Breast epithelium (tissue), 4 donors: ENCODE results near the gene RNF224. TPM values are rescaled to one million over a fixed set of nuclear protein-coding genes. Genes with fewer than 3 reads are reported as not detected.

Experiments used
- DNase-seq, 2 donors: peaks; one replicate each; pipeline ENCODE4 v3.0.0-alpha.2; 2019; ENCODE audit warnings: low spot score in 2 of 2
- H3K27ac ChIP-seq, 2 donors: fragments of 200-600 bp; sonication (generic) in 1 of 2; one replicate each; pipeline ENCODE4 v1.5.1; 2016 to 2019; ENCODE audit warnings: mild to moderate bottlenecking in 1 of 2
- H3K27me3 ChIP-seq, 2 donors: fragments of 200-600 bp; sonication (generic) in 1 of 2; one replicate each; pipeline versions ENCODE4 v1.5.1 to v1.6.0; 2017 to 2019; ENCODE audit warnings: control low read depth in 1 of 2, mild to moderate bottlenecking in 1 of 2
- H3K36me3 ChIP-seq: fragments of 200-600 bp; one replicate; pipeline ENCODE4 v1.5.1; 2019
- H3K4me1 ChIP-seq, 2 donors: fragments of 200-600 bp; sonication (generic); one replicate each; pipeline ENCODE4 v1.5.1; 2016 to 2019; ENCODE audit warnings: control low read depth in 1 of 2
- H3K4me3 ChIP-seq, 3 donors: fragments of 200-600 bp; sonication (generic); 1 replicate in 2 of 3; 2 replicates in 1 of 3; pipeline ENCODE4 v1.5.1; 2016 to 2019; ENCODE audit warnings: mild to moderate bottlenecking in 3 of 3, moderate library complexity in 2 of 3
- H3K9me3 ChIP-seq, 2 donors: fragments of 200-600 bp; sonication (generic) in 1 of 2; one replicate each; pipeline ENCODE4 v1.5.1; 2016 to 2019; ENCODE audit warnings: control low read depth in 1 of 2
- POLR2A ChIP-seq: fragments of 450-650 bp; IDR thresholded peaks from one replicate; pipeline ENCODE4 v1.6.1; 2016; ENCODE audit warnings: antibody characterized with exemption, mild to moderate bottlenecking, moderate library complexity
- POLR2AphosphoS5 ChIP-seq, 3 donors: sonication (generic); formaldehyde crosslinking; IDR thresholded peaks; one replicate each; pipeline ENCODE4 v1.6.1; 2017; ENCODE audit warnings: antibody characterized with exemption in 3 of 3
- intact Hi-C: fragments of 100-400 bp; cut with DNase I; formaldehyde crosslinking; loops from one replicate; pipeline ENCODE4 v1.15.1; 2023; ENCODE audit warnings: low total_unique reads
- total RNA-seq, 3 donors: library from RNA; depleted of rRNA; stranded (reverse); fragments of >200 nt; gene quantifications; one replicate each; pipeline ENCODE4 v1.1.0, GENCODE V29; 2016
- TF ChIP-seq, protein P1 (sequence below), 3 donors: fragments of 450-650 bp; IDR thresholded peaks; one replicate each; pipeline ENCODE4 v1.5.1; 2016 to 2017; ENCODE audit warnings: antibody characterized with exemption in 3 of 3, mild to moderate bottlenecking in 3 of 3, moderate library complexity in 3 of 3

The RNF224 gene
- total RNA-seq, 3 donors from 2014 or later = 0.29 TPM; not detected in 2

DNA sequence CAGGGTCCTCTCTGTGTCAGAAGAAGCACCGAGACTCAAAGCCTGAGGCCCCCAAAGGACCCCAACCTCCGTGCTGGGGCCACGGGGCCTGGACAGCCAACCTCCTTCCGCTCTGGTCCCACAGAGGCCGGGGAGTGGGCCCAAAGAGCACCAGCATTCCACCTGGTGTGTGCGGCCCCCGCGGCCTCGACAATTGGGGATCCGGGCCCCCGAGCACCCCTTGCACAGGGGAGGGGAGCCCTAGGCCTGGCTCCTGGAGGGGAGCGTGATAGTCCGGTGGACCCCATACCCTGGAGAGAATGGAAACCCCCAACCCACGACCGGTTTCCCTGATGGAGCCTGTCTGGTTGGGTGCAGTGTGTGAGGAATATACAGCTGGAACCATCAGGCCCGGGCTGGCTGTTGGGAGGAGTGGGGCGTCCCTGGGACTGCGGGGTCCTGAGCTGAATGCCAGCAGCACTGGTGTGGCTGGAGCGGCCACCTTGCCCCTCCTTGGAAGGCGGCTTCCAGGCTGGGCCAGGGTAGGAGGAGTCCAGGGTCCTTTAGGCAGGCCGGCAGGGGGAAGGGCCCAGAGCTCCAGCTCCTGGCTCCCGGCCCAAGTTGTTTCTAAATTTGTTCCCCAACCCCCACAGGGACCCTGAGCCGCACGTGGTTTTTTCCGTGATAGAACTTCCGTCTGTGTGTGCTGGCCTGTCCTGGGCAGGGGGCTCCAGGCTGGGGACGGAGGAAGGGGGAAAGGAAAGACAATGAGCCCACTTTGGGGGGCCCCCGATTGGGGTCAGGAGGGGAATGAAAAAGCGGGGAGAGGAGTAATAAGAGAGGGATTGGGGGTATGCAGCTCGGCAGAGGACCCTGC lies 49.4 kb downstream of the RNF224 start:
- Histone ChIP-seq H3K36me3 (peaks cover 5% of the 10 kb centered on the region), H3K27me3 (peaks cover 2 to 20% of the 10 kb centered on the region in 2 donors), H3K4me3 (peak overlapping the region; percentile 47 to 60 (median 51)), H3K4me1 (peaks cover 5 to 7% of the 10 kb centered on the region in 2 donors), H3K9me3 (no peaks in the 10 kb centered on the region), H3K27ac (peak overlapping the region; percentile 51 to 89)
- intact Hi-C loops = no loop called here
- no peak for DNase-seq
- no peak for TF ChIP-seq POLR2AphosphoS5 (IDR thresholded peaks at IDR 0.05)
- TF ChIP-seq POLR2A = no peak
- TF ChIP-seq, protein P1, sequence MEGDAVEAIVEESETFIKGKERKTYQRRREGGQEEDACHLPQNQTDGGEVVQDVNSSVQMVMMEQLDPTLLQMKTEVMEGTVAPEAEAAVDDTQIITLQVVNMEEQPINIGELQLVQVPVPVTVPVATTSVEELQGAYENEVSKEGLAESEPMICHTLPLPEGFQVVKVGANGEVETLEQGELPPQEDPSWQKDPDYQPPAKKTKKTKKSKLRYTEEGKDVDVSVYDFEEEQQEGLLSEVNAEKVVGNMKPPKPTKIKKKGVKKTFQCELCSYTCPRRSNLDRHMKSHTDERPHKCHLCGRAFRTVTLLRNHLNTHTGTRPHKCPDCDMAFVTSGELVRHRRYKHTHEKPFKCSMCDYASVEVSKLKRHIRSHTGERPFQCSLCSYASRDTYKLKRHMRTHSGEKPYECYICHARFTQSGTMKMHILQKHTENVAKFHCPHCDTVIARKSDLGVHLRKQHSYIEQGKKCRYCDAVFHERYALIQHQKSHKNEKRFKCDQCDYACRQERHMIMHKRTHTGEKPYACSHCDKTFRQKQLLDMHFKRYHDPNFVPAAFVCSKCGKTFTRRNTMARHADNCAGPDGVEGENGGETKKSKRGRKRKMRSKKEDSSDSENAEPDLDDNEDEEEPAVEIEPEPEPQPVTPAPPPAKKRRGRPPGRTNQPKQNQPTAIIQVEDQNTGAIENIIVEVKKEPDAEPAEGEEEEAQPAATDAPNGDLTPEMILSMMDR (IDR thresholded peaks at IDR 0.05) = no peak

DNA sequence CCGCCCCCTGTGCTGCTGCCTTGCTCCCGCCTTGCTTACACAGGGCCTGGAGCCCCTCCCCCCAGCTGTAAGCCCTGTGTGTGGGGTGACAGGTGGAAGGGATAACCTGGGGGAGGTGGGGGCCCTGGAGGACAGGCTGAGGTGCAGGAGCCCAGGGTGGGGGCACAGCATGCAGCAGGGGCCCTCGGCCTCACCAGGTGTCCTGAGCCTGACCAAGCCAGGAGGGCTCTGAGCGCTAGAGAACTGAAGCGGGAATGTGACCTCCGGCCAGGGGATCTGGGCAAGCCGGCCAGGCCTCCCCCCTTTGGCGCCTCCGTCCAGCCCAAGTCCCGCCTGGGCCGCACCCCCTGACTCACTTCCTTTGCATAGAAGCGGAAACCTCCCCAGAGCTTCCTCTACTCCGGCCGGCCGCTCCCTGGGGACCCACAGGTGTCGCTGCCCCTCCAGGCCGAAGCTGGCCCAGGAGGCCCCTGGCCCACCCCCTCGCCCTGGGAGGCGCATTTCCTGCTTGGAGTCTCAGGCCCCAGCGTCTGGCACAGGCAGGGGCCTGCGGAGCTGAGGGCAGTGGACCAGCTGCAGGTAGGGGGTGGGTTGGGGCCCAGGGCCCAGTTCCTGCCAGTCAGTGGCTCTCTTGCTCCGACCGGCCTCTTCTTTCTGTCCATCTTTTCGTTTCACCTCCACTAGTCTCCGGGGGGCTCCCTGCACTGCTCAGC lies 50.2 kb downstream of the RNF224 start, which contains the start of gene TOR4A:
TSS of gene TOR4A (plus strand) at position 398 of the 713 bp plus-strand sequence. CDS start 964 bp downstream, outside the sequence.
- Histone ChIP-seq H3K27ac (peak within 1 kb of the TSS; percentile 51 to 89), H3K27me3 (peaks cover 2 to 20% of the 10 kb centered on the region in 2 donors), H3K36me3 (peaks cover 3% of the 10 kb centered on the region), H3K4me1 (peaks cover 5 to 7% of the 10 kb centered on the region in 2 donors), H3K9me3 (no peaks in the 10 kb centered on the region), H3K4me3 (peak within 1 kb of the TSS; percentile 47 to 60 (median 51))
- intact Hi-C loops = no loop called here
- TF ChIP-seq POLR2AphosphoS5 (IDR thresholded peaks at IDR 0.05) (peak in 1 of 3 donors; percentile 31), POLR2A (no peak)
- no peak for DNase-seq

DNA sequence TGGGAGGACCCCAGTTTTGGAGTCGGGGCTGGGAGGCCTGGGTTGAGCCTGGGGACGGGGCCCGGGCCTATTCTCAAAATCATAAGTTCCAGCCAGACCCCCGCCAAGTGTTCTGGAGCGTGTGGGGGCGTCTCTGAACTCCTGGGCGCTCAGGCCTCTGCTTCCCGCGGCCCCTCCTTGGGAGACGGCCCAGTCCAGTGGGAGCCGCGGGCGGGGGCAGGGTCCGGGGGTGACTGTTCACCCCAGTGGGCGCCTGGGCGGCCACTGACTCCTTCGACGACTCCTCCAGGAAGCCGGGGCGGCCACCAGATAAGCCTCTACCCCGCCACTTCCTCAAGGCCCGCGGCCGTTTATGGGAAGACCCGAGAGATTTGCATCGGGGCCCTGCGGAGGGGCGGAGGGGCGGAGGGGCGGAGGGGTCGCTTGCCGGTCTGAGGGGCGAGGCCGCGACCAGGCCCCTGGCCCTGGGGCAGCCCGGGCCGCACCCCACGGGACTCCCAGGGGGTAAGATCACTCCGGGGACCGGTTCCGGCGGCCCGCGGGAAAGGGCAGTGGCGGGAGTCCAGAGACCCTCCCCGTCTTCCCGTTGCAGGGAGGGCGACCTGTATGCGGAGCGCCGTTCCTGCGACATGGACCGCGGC lies 50.9 kb downstream of the RNF224 start:
- no peak for TF ChIP-seq POLR2A
- Histone ChIP-seq H3K9me3 (no peaks in the 10 kb centered on the region), H3K27me3 (peaks cover 2 to 20% of the 10 kb centered on the region in 2 donors), H3K27ac (peak overlapping the region in 1 of 2 donors; percentile 63), H3K4me3 (peak overlapping the region; percentile 47 to 60 (median 51)), H3K36me3 (no peaks in the 10 kb centered on the region), H3K4me1 (peaks cover 5 to 7% of the 10 kb centered on the region in 2 donors)
- intact Hi-C loops = no loop called here
- no peak for DNase-seq

Other genes with a start within 250 kb of the RNF224 start
- gene PTGDS, start 250.0 kb upstream of the RNF224 start, total RNA-seq = 10 to 100 TPM; 46.7 to 72.6 (median 48.2) TPM
- under 1 TPM in 2 of 3 donors, not detected in 1; 0.16 to 0.29 TPM for gene LCNL1, start 244.5 kb upstream of the RNF224 start, total RNA-seq
- gene PAXX, start 235.1 kb upstream of the RNF224 start, total RNA-seq = 10 to 100 TPM; 24.6 to 66.2 (median 49.2) TPM
- 1 to 10 TPM in 1 of 3 donors, under 1 TPM in 1, not detected in 1; 0.32 to 3.5 TPM for gene CLIC3, start 230.9 kb upstream of the RNF224 start, total RNA-seq
- gene ABCA2, start 199.3 kb upstream of the RNF224 start, total RNA-seq = 10 to 100 TPM; 17.0 to 30.6 (median 18.9) TPM
- gene FUT7, start 195.4 kb upstream of the RNF224 start, total RNA-seq = not detected
- gene NPDC1, start 181.3 kb upstream of the RNF224 start, total RNA-seq = 10 to 100 TPM; 21.9 to 63.9 (median 63.1) TPM
- 1 to 10 TPM in 2 of 3 donors, under 1 TPM in 1; 0.16 to 6.7 (median 3.6) TPM for gene ENTPD2, start 173.4 kb upstream of the RNF224 start, total RNA-seq
- gene SAPCD2, start 156.9 kb upstream of the RNF224 start, total RNA-seq = 1 to 10 TPM in 2 of 3 donors, under 1 TPM in 1; 0.96 to 2.9 (median 2.8) TPM
- gene UAP1L1, start 150.0 kb upstream of the RNF224 start, total RNA-seq = 10 to 100 TPM in 1 of 3 donors, 1 to 10 TPM in 2; 6.7 to 12.0 (median 6.9) TPM
- 10 to 100 TPM; 50.1 to 62.8 (median 50.8) TPM for gene MAN1B1, start 140.5 kb upstream of the RNF224 start, total RNA-seq
- gene DPP7, start 112.8 kb upstream of the RNF224 start, total RNA-seq = 100 to 1,000 TPM; 115 to 137 (median 132) TPM
- gene GRIN1, start 88.3 kb upstream of the RNF224 start, total RNA-seq = 1 to 10 TPM in 2 of 3 donors, not detected in 1; 1.3 to 1.9 TPM
- gene LRRC26, start 57.5 kb upstream of the RNF224 start, total RNA-seq = 1 to 10 TPM in 2 of 3 donors, not detected in 1; 7.8 to 9.2 TPM
- not detected for gene TMEM210, start 55.4 kb upstream of the RNF224 start, total RNA-seq
- gene ANAPC2, start 38.9 kb upstream of the RNF224 start, total RNA-seq = 10 to 100 TPM; 32.0 to 35.7 (median 32.9) TPM
- 10 to 100 TPM; 75.0 to 92.8 (median 82.7) TPM for gene SSNA1, start 38.8 kb upstream of the RNF224 start, total RNA-seq
- gene TPRN, start 26.8 kb upstream of the RNF224 start, total RNA-seq = 1 to 10 TPM; 4.0 to 9.2 (median 8.5) TPM
- gene TMEM203, start 21.9 kb upstream of the RNF224 start, total RNA-seq = 10 to 100 TPM; 26.5 to 36.6 (median 26.6) TPM
- 1 to 10 TPM; 4.6 to 9.5 (median 7.2) TPM for gene NDOR1, start 21.8 kb upstream of the RNF224 start, total RNA-seq
- 1 to 10 TPM; 1.5 to 2.9 (median 1.8) TPM for gene RNF208, start 5.3 kb upstream of the RNF224 start, total RNA-seq
- gene CYSRT1, start 2.3 kb upstream of the RNF224 start, total RNA-seq = under 1 TPM; 0.29 to 0.66 (median 0.32) TPM
- gene SLC34A3, start 3.4 kb downstream of the RNF224 start, total RNA-seq = not detected
- gene TUBB4B, start 13.8 kb downstream of the RNF224 start, total RNA-seq = 100 to 1,000 TPM; 112 to 188 (median 183) TPM
- gene STPG3, start 23.8 kb downstream of the RNF224 start, total RNA-seq = not detected
- 10 to 100 TPM; 32.6 to 39.2 (median 38.7) TPM for gene NELFB, start 27.8 kb downstream of the RNF224 start, total RNA-seq
- 1 to 10 TPM; 2.9 to 5.4 (median 3.7) TPM for gene TOR4A, start 50.2 kb downstream of the RNF224 start, total RNA-seq
- 1 to 10 TPM; 2.1 to 6.9 (median 3.5) TPM for gene NRARP, start 74.8 kb downstream of the RNF224 start, total RNA-seq
- gene EXD3, start 195.7 kb downstream of the RNF224 start, total RNA-seq = 10 to 100 TPM in 2 of 3 donors, 1 to 10 TPM in 1; 7.7 to 28.7 (median 20.6) TPM
- gene NOXA1, start 195.9 kb downstream of the RNF224 start, total RNA-seq = 10 to 100 TPM in 1 of 3 donors, 1 to 10 TPM in 2; 2.9 to 13.8 (median 4.6) TPM
- gene ENTPD8, start 213.9 kb downstream of the RNF224 start, total RNA-seq = 1 to 10 TPM in 2 of 3 donors, not detected in 1; 2.0 to 3.2 TPM
- gene NSMF, start 231.8 kb downstream of the RNF224 start, total RNA-seq = 10 to 100 TPM; 30.9 to 38.4 (median 37.4) TPM